ENCODE results near the gene FOS. TPM values are rescaled to one million over a fixed set of nuclear protein-coding genes. Genes with fewer than 3 reads are reported as not detected.

FOS gene
- total and polyA plus RNA-seq, 2 of the 8 experiments (the other 6 are each of a cell fraction or from before 2014, with no cell fraction given), result 50.2 to 51.8 TPM

- no peak overlapping the region for H4K91ac ChIP-seq (replicated peaks; ENCODE audit: insufficient read length, low read length)
- H2BK120ac ChIP-seq (replicated peaks; ENCODE audit: low read depth, low read length), result no peak overlapping the region
- H3K4me2 ChIP-seq (ENCODE audit: insufficient read depth in 1 of 2, low read depth in 2 of 2, low read length in 2 of 2), result no peak overlapping the region; a peak in 1 of 4 replicates
- ChIA-PET CTCF (ENCODE audit: partially characterized antibody) (interaction anchor here (0.8 to 6.9 kb wide), 4 partner anchors 8 to 204 kb away, joined by 3 to 83 read pairs (median 4); no protein-coding TSS in a partner anchor), POLR2A (ENCODE audit: partially characterized antibody) (interaction anchor here (1.5 to 11.0 kb wide), 4 partner anchors 14 to 48 kb away, joined by 3 to 351 read pairs (median 16); partner anchors contain the start of gene FOS)
- H2BK12ac ChIP-seq (ENCODE audit: low read depth, low read length), result peak overlapping the region; percentile 92; the same call in 1 of the 2 replicates
- WGBS, 2 experiments (ENCODE audit: extremely low coverage in 1 of 2, insufficient coverage in 1 of 2, insufficient read length in 1 of 2, insufficient replicate concordance in 2 of 2, low coverage in 1 of 2, low lambda C conversion rate in 2 of 2, missing lambda C conversion rate in 1 of 2), result 86% methylated on average over 7 of the region's 7 CpGs; no CpG with 5 or more reads in 1 of the 2 experiments
- H3K14ac ChIP-seq (ENCODE audit: insufficient read length), result no peak overlapping the region
- H2BK20ac ChIP-seq (ENCODE audit: low read length), result no peak overlapping the region
- no peak overlapping the region for H3K23ac ChIP-seq (ENCODE audit: insufficient read length)
- peaks cover 10% of the 10 kb centered on the region; the same call in 1 of the 2 replicates for H3K23me2 ChIP-seq (ENCODE audit: low read depth, low read length)
- no peak overlapping the region for H2AFZ ChIP-seq (ENCODE audit: low read length)
- no peak overlapping the region for H4K8ac ChIP-seq (ENCODE audit: extremely low read depth, insufficient read depth, low read length)
- H3K4me3 ChIP-seq (ENCODE audit: extremely low read depth in 1 of 4, insufficient read depth in 2 of 4, low read depth in 3 of 4, low read length in 4 of 4), result no peak overlapping the region
- H3K27me3 ChIP-seq (replicated peaks in 1 of 4; ENCODE audit: control insufficient read depth in 3 of 4, extremely low read depth in 1 of 4, insufficient read depth in 3 of 4, low read length in 3 of 4), result no peaks in the 10 kb centered on the region
- no peak overlapping the region for H2AK5ac ChIP-seq (ENCODE audit: low read depth, low read length)
- H3K79me1 ChIP-seq (ENCODE audit: low read depth, low read length), result no peaks in the 10 kb centered on the region
- H3K4ac ChIP-seq (replicated peaks; ENCODE audit: insufficient read length, low read depth, low read length), result no peak overlapping the region
- H3K56ac ChIP-seq (replicated peaks; ENCODE audit: insufficient read length, low read depth, low read length), result no peak overlapping the region
- no peaks in the 10 kb centered on the region for H3K9me3 ChIP-seq (ENCODE audit: insufficient read depth in 2 of 2, low read depth in 1 of 2, low read length in 1 of 2)
- no peaks in the 10 kb centered on the region for H4K20me1 ChIP-seq (replicated peaks in 1 of 2; ENCODE audit: control insufficient read depth in 1 of 2, insufficient read depth in 2 of 2, low read length in 2 of 2)
- no peak overlapping the region for H3K18ac ChIP-seq (ENCODE audit: extremely low read depth, low read length)
- no peak overlapping the region for H2BK15ac ChIP-seq (ENCODE audit: low read length)
- peaks cover 3 to 13% (median 9%) of the 10 kb centered on the region in 4 experiments for H3K4me1 ChIP-seq (replicated peaks in 1 of 4; ENCODE audit: control insufficient read depth in 3 of 4, insufficient read depth in 4 of 4, low read length in 3 of 4)
- H2BK5ac ChIP-seq (ENCODE audit: low read depth, low read length), result no peak overlapping the region; the same call in 1 of the 2 replicates
- H3K9ac ChIP-seq (replicated peaks in 1 of 4; ENCODE audit: extremely low read depth in 1 of 4, low read depth in 3 of 4, low read length in 3 of 4), result no peak overlapping the region
- DNase-seq (ENCODE audit: low read depth in 1 of 2, low spot score in 2 of 2), result no peak
- TF ChIP-seq CTCF (IDR thresholded peaks at IDR 0.05; ENCODE audit: control extremely low read depth in 1 of 3, insufficient read depth in 1 of 3, low read depth in 1 of 3, low read length in 3 of 3), result no peak
- no peak for TF ChIP-seq YY1 (IDR thresholded peaks at IDR 0.05; ENCODE audit: low read depth, low read length)
- H3K27ac ChIP-seq (ENCODE audit: low read depth, low read length), result 0 out of 2 replicates have a peak overlapping the region, but pooled peaks have one; percentile 98
- H3K79me2 ChIP-seq (ENCODE audit: control insufficient read depth in 1 of 2, insufficient read depth in 2 of 2, low read length in 2 of 2), result no peaks in the 10 kb centered on the region
- H3K36me3 ChIP-seq (ENCODE audit: control insufficient read depth in 2 of 4, insufficient read depth in 4 of 4, low read length in 3 of 4), result no peaks in the 10 kb centered on the region
- FAIRE-seq, result no peak
- H4K5ac ChIP-seq (ENCODE audit: insufficient read length, low read depth, low read length), result no peak overlapping the region
These were observed 14.3 kb downstream of the FOS start for GRCh38 chr14:75292886-75293285.
